Neural cell (in vitro differentiated cells): Measurements from ENCODE around the gene SGCD.

ENCODE experiments used
- CTCF ChIP-seq: fragments of 450-650 bp; IDR thresholded peaks from 2 replicates; pipeline ENCODE4 v1.5.1; 2014; ENCODE audit warnings: antibody characterized with exemption, mild to moderate bottlenecking, moderate library complexity; ENCODE audit not compliant: poor library complexity, severe bottlenecking
- EP300 ChIP-seq: fragments of 450-650 bp; conservative IDR thresholded peaks from 2 replicates; pipeline ENCODE4 v1.6.1; 2014; ENCODE audit warnings: antibody characterized with exemption, mild to moderate bottlenecking, moderate library complexity; ENCODE audit not compliant: poor library complexity, severe bottlenecking
- MXI1 ChIP-seq: fragments of 450-650 bp; conservative IDR thresholded peaks from 2 replicates; pipeline ENCODE4 v1.6.1; 2014; ENCODE audit warnings: antibody characterized with exemption, mild to moderate bottlenecking; ENCODE audit not compliant: poor library complexity, severe bottlenecking
- POLR2AphosphoS5 ChIP-seq: IDR thresholded peaks from 2 replicates; pipeline ENCODE4 v1.6.1; 2012
- RAD21 ChIP-seq: fragments of 450-650 bp; conservative IDR thresholded peaks from 2 replicates; pipeline ENCODE4 v1.6.1; 2014; ENCODE audit warnings: antibody characterized with exemption, mild to moderate bottlenecking, moderate library complexity
- REST ChIP-seq: IDR thresholded peaks from 2 replicates; pipeline ENCODE4 v1.6.1; 2012; ENCODE audit warnings: borderline replicate concordance
- SMC3 ChIP-seq: fragments of 450-650 bp; conservative IDR thresholded peaks from 2 replicates; pipeline ENCODE4 v1.6.1; 2014; ENCODE audit warnings: antibody characterized with exemption, mild to moderate bottlenecking, moderate library complexity; ENCODE audit not compliant: poor library complexity
- TAF1 ChIP-seq: IDR thresholded peaks from 2 replicates; pipeline ENCODE4 v1.6.1; 2012; ENCODE audit warnings: low read depth

GRCh38 chr5:156706631-156707030 lies 379.7 kb downstream of the SGCD start:
- TF ChIP-seq EP300 (no peak), CTCF (no peak), RAD21 (no peak), POLR2AphosphoS5 (no peak), TAF1 (no peak), MXI1 (no peak), SMC3 (no peak), REST (no peak)
